H1 (cell line): Measurements from ENCODE around the gene REPIN1. TPM values are rescaled to one million over a fixed set of nuclear protein-coding genes. Genes with fewer than 3 reads are reported as not detected.
A peak's percentile ranks its signal among the peaks of the same experiment; 100 is the strongest.

Experiments
- ATF2 ChIP-seq: IDR thresholded peaks from 2 replicates; pipeline ENCODE4 v1.6.1; 2012; ENCODE audit warnings: low read length, inconsistent platforms
- CBX5 ChIP-seq: fragments of 300-800, 300-1000 bp; sonication (generic); IDR thresholded peaks from 2 replicates; pipeline ENCODE4 v1.7.1; 2016; ENCODE audit warnings: antibody characterized with exemption, low read length, low read depth
- CBX8 ChIP-seq: fragments of 300-800, 300-1000 bp; sonication (generic); IDR thresholded peaks from 2 replicates; pipeline ENCODE4 v1.7.1; 2016; ENCODE audit warnings: low read depth, low read length, borderline replicate concordance
- JUND ChIP-seq: IDR thresholded peaks from 2 replicates; pipeline ENCODE4 v1.6.1; 2011; ENCODE audit warnings: mild to moderate bottlenecking, improper control_type of control experiment, low read length
- KDM5A ChIP-seq: fragments of 200-600 bp; IDR thresholded peaks from 2 replicates; pipeline ENCODE4 v1.7.1; 2012; ENCODE audit warnings: mild to moderate bottlenecking, low read length, inconsistent platforms, mixed read lengths
- NANOG ChIP-seq: IDR thresholded peaks from 2 replicates; pipeline ENCODE4 v1.6.1; 2011; ENCODE audit warnings: low read length, low read depth, mild to moderate bottlenecking, inconsistent platforms; ENCODE audit not compliant: insufficient read depth, poor library complexity, severe bottlenecking
- PHF8 ChIP-seq: fragments of 200-600 bp; sonication (generic); conservative IDR thresholded peaks from 2 replicates; pipeline ENCODE4 v1.7.1; 2012; ENCODE audit warnings: low read depth, mild to moderate bottlenecking, inconsistent platforms, low read length, moderate library complexity
- POLR2A ChIP-seq, 2 experiments: IDR thresholded peaks; 1 replicate in 1 of 2; 2 replicates in 1 of 2; pipeline ENCODE4 v1.6.1; 2011; ENCODE audit warnings: low read depth in 2 of 2, low read length in 2 of 2, mild to moderate bottlenecking in 2 of 2; ENCODE audit errors: control extremely low read depth in 1 of 2
- SP1 ChIP-seq: IDR thresholded peaks from 2 replicates; pipeline ENCODE4 v1.6.1; 2011; ENCODE audit warnings: low read depth, low read length
- SRF ChIP-seq: IDR thresholded peaks from 2 replicates; pipeline ENCODE4 v1.6.1; 2011; ENCODE audit warnings: mild to moderate bottlenecking, low read depth, low read length, moderate library complexity
- TCF12 ChIP-seq: IDR thresholded peaks from 2 replicates; pipeline ENCODE4 v1.6.1; 2011; ENCODE audit warnings: low read depth, mild to moderate bottlenecking, low read length
- polyA plus RNA-seq, 7 experiments: library from polyadenylated mRNA; depleted of rRNA in 3 of 7; stranded (reverse) in 5 of 7; unstranded in 2 of 7; fragments of >200 nt in 5 of 7; fragments of 200-250 nt in 2 of 7; gene quantifications; 1 replicate in 5 of 7; 2 replicates in 1 of 7; 4 replicates in 1 of 7; pipeline versions ENCODE4 v1.2.1 to v1.2.3, GENCODE V29; 2011 to 2013; ENCODE audit warnings: missing spikeins in 2 of 7, mixed read lengths in 2 of 7
- total RNA-seq: library from RNA; stranded (reverse); fragmentation: NEBNext Ultra II Directional; extraction: Animal tissue kit (Norgen Biotek cat#: 25700); gene quantifications from 2 replicates; pipeline ENCODE4 v1.2.1, GENCODE V29; 2021
- TF ChIP-seq, protein P1 (sequence below): IDR thresholded peaks from 2 replicates; pipeline ENCODE4 v1.6.1; 2011; ENCODE audit warnings: low read depth, mild to moderate bottlenecking, low read length; ENCODE audit not compliant: insufficient read depth

The REPIN1 gene
- total and polyA plus RNA-seq, 2 of the 8 experiments (the other 6 are each of a cell fraction or from before 2014, with no cell fraction given) = 98.6 to 125 TPM

DNA sequence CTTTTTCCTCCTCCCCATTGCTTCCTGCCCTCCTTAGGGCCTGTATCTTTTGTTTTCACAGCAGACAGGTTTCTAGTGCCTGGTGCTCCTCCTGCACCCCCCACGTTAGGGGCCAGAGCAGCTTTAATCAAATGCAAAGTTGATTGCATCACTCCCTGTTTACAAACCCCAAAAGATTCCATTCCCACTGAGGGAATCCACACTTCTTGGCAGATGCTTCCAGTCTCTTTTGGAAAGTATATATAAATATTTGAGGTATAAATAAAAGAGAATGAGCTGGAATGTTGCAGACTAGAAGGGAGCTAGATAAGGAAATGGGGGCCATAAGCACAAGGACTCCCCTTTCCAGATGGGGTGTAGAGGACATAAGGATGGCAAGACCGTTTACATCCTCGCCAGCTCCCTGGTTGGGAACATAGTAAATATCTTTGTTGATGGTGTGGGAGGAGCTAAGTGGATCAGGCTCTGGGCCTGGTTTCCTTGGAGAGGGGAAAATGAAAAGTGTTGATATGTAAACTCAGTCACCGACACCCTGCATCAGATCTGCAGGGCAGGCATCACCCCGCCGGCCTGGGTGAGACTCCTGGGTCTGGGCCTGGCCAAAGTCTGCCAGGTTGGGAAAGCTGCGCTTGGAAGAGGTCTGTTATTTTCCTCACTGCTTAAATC, 33.4 kb upstream of the REPIN1 start (continued):
- TF ChIP-seq, protein P1, sequence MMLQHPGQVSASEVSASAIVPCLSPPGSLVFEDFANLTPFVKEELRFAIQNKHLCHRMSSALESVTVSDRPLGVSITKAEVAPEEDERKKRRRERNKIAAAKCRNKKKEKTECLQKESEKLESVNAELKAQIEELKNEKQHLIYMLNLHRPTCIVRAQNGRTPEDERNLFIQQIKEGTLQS = peak; percentile 88
- TF ChIP-seq KDM5A = no peak
- TF ChIP-seq ATF2 = no peak; the same call in 1 of the 2 replicates
- TF ChIP-seq NANOG = no peak
- no peak for TF ChIP-seq SRF
- TF ChIP-seq POLR2A (IDR thresholded peaks at IDR 0.05; ENCODE audit: control extremely low read depth in 1 of 2, low read depth in 2 of 2, low read length in 2 of 2) = peak in 1 of 2 experiments; percentile 54; a peak in 1 of 3 replicates
- no peak for TF ChIP-seq CBX5
- TF ChIP-seq CBX8 = no peak
- TF ChIP-seq SP1 = peak; percentile 69; the same call in 1 of the 2 replicates
- peak; percentile 89; the same call in 1 of the 2 replicates for TF ChIP-seq TCF12
- TF ChIP-seq JUND = peak; percentile 88
- no peak for TF ChIP-seq PHF8
